Glutamatergic neuron (in vitro differentiated cells): ENCODE data around the gene EIF3F. TPM values are rescaled to one million over a fixed set of nuclear protein-coding genes. Genes with fewer than 3 reads are reported as not detected.
"Not testable (repeated sequence)": the region's sequence is repeated elsewhere in the genome, so short reads cannot be mapped to it uniquely, and the experiment has no call there.

ENCODE experiments used
- DNase-seq: peaks from one replicate; pipeline ENCODE4 v3.0.0; 2022
- H3K27ac Mint-ChIP-seq: one replicate; pipeline ENCODE4 v1.8.0; 2020; ENCODE audit warnings: mild to moderate bottlenecking, mixed read lengths, inconsistent platforms; ENCODE audit not compliant: unreplicated experiment
- H3K27me3 Mint-ChIP-seq: one replicate; pipeline ENCODE4 v1.8.0; 2020; ENCODE audit warnings: mild to moderate bottlenecking, moderate library complexity, mixed read lengths, inconsistent platforms; ENCODE audit not compliant: unreplicated experiment
- H3K36me3 Mint-ChIP-seq: one replicate; pipeline ENCODE4 v1.8.0; 2020; ENCODE audit warnings: mild to moderate bottlenecking, mixed read lengths, inconsistent platforms; ENCODE audit not compliant: unreplicated experiment
- H3K4me1 Mint-ChIP-seq: one replicate; pipeline ENCODE4 v1.8.0; 2020; ENCODE audit warnings: mild to moderate bottlenecking, low read depth, mixed read lengths, inconsistent platforms; ENCODE audit not compliant: unreplicated experiment
- H3K4me3 Mint-ChIP-seq: one replicate; pipeline ENCODE4 v1.8.0; 2020; ENCODE audit warnings: mild to moderate bottlenecking, mixed read lengths, inconsistent platforms; ENCODE audit not compliant: unreplicated experiment
- H3K9me3 Mint-ChIP-seq: one replicate; pipeline ENCODE4 v1.8.0; 2020; ENCODE audit warnings: mild to moderate bottlenecking, moderate library complexity, mixed read lengths, inconsistent platforms; ENCODE audit not compliant: unreplicated experiment
- CTCF ChIP-seq: fragments of 200-600 bp; sonication (generic); IDR thresholded peaks from one replicate; pipeline ENCODE4 v1.5.0; 2021; ENCODE audit not compliant: partially characterized antibody, unreplicated experiment
- total RNA-seq: library from RNA; stranded (reverse); fragmentation: NEBNext Ultra II Directional; extraction: Animal tissue kit (Norgen Biotek cat#: 25700); gene quantifications from one replicate; pipeline ENCODE4 v1.2.1, GENCODE V29; 2021; ENCODE audit not compliant: unreplicated experiment

Gene EIF3F
- total RNA-seq, 1 donor from 2014 or later = 217 TPM

- H3K4me1 Mint-ChIP-seq = peaks cover 5% of the 10 kb centered on the region
- DNase-seq = no peak
- H3K36me3 Mint-ChIP-seq = peaks cover 4% of the 10 kb centered on the region
- H3K4me3 Mint-ChIP-seq = no peak overlapping the region
- no peak overlapping the region for H3K27ac Mint-ChIP-seq
- H3K9me3 Mint-ChIP-seq = peaks cover 7% of the 10 kb centered on the region
- peaks cover 5% of the 10 kb centered on the region for H3K27me3 Mint-ChIP-seq
- no peak for TF ChIP-seq CTCF
These were observed 3.1 kb upstream of the EIF3F start for GRCh38 chr11:7983832-7984590.

GRCh38 chr11:7987560-7987883 lies 385 bp downstream of the EIF3F start:
- H3K9me3 Mint-ChIP-seq, DNase-seq, H3K4me1 Mint-ChIP-seq, H3K36me3 Mint-ChIP-seq, H3K27me3 Mint-ChIP-seq: not testable (repeated sequence)
- Mint-ChIP-seq H3K27ac (peak overlapping the region; percentile 97), H3K4me3 (peak overlapping the region; percentile 99)

GRCh38 chr11:7994581-7995278 lies 7.6 kb downstream of the EIF3F start:
- Mint-ChIP-seq H3K4me3 (no peak overlapping the region), H3K4me1 (no peaks in the 10 kb centered on the region), H3K36me3 (peaks cover 4% of the 10 kb centered on the region), H3K9me3 (no peaks in the 10 kb centered on the region), H3K27ac (no peak overlapping the region), H3K27me3 (no peaks in the 10 kb centered on the region)
- no peak for TF ChIP-seq CTCF
- DNase-seq = no peak

GRCh38 chr11:7999795-8000194 lies 12.7 kb downstream of the EIF3F start:
- H3K36me3 Mint-ChIP-seq = no peaks in the 10 kb centered on the region
- no peaks in the 10 kb centered on the region for H3K4me1 Mint-ChIP-seq
- no peak for DNase-seq
- no peak for TF ChIP-seq CTCF
- H3K27ac Mint-ChIP-seq = no peak overlapping the region
- H3K4me3 Mint-ChIP-seq = no peak overlapping the region
- H3K27me3 Mint-ChIP-seq = no peaks in the 10 kb centered on the region
- no peaks in the 10 kb centered on the region for H3K9me3 Mint-ChIP-seq

GRCh38 chr11:8000390-8000789 lies 13.3 kb downstream of the EIF3F start:
- no peaks in the 10 kb centered on the region for H3K36me3 Mint-ChIP-seq
- H3K27me3 Mint-ChIP-seq = no peaks in the 10 kb centered on the region
- no peak overlapping the region for H3K27ac Mint-ChIP-seq
- no peaks in the 10 kb centered on the region for H3K9me3 Mint-ChIP-seq
- no peak for TF ChIP-seq CTCF
- H3K4me1 Mint-ChIP-seq = no peaks in the 10 kb centered on the region
- no peak for DNase-seq
- no peak overlapping the region for H3K4me3 Mint-ChIP-seq
